ENCODE results near the gene CLN3. TPM values are rescaled to one million over a fixed set of nuclear protein-coding genes. Genes with fewer than 3 reads are reported as not detected.
"Not testable (repeated sequence)": the region's sequence is repeated elsewhere in the genome, so short reads cannot be mapped to it uniquely, and the experiment has no call there.

The CLN3 gene
- polyA plus RNA-seq (ENCODE audit: insufficient read length) = 17.4 TPM

DNA sequence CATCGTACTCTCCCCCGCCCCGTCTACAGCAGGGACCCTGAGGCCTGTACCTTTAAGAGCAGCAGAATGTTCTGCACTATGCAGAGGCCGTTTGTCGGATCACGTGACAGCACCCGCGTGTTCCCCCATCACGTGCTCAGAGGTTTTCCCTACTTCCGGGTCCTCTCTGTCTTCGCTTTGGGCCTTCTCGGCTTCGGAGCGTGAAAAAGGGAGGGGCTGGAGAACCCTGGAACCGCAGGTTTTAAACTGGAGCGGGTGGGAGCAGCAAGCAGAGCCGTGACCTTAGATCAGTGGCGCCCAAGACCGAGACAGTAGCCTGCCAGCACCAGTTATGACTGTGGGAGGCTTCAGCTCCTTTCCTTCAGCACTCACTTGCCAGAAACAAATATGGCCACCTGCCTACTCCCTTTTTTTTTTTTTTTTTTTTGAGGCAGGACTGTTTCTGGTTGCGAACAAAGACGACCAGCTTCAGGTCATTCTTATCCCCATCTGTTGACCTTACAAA, at the start of gene CLN3:
Gene CLN3, minus strand, starts transcription at position 105 of the 505 bp plus-strand sequence. CDS start 315 bp downstream, outside the sequence.
- peak; percentile 94 for DNase-seq

DNA sequence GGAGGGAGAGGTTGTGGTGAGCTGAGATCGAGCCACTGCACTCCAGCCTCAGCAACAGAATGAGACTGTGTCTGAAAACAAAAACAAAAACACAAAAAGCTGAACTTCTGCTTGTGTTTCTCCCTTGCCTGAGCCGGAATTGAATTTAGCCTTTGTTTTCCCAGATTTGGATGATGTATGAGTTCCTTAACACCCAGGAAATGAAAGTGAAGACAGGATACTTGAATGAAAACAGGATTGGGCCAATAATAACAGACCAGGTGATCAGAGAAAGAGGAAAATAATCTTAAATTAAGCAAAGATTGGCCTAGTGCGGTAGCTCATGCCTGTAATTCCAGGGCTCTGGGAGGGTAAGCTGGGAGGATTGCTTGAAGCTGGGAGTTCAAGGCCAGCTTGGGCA, 48.5 kb upstream of the CLN3 start:
- DNase-seq = no peak

DNA sequence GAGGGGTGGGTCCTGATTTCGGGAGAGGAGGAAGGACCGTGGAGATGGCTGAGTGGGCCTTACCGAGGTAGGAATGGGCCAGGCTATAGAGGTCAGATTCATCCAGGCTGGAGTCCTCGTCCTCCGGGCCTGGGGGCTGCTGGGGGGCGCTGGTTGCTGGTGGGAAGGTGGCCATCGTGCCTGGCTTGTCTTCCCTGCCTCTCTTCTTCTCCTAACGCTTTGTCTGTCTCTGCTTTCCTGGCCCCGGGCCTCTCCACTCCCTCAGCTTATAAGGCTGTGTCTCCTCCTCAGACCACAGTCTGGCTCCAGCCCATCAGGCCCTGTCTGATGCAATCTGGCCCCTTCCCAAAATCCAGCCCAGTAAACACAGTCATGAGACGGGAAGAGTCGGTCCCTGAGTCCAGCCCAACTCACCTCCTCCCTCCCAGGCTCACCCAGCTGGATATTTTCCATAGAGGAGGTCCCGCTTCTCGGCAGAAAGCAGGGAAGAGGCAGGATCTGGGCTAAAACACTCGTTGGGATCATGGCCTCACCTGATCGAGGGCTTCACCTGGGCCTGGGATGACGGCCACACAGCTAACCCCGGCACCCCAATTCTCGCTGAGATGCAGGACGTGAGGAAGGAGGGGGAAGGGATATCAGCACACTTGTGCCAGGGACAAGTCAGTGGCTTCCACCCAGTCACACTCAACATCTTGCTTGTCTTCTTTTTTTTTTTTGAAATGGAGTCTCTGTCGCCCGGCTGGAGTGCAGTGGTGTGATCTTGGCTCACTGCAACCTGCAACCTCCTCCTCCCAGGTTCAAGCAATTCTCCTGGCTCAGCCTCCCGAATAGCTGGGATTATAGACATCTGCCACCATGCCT, 47.1 kb upstream of the CLN3 start, which contains the start of gene NUPR1:
Gene NUPR1, minus strand, starts transcription at position 242 of the 864 bp plus-strand sequence. Its CDS starts 67 bp downstream, at position 175.
- DNase-seq = peak; percentile 97

DNA sequence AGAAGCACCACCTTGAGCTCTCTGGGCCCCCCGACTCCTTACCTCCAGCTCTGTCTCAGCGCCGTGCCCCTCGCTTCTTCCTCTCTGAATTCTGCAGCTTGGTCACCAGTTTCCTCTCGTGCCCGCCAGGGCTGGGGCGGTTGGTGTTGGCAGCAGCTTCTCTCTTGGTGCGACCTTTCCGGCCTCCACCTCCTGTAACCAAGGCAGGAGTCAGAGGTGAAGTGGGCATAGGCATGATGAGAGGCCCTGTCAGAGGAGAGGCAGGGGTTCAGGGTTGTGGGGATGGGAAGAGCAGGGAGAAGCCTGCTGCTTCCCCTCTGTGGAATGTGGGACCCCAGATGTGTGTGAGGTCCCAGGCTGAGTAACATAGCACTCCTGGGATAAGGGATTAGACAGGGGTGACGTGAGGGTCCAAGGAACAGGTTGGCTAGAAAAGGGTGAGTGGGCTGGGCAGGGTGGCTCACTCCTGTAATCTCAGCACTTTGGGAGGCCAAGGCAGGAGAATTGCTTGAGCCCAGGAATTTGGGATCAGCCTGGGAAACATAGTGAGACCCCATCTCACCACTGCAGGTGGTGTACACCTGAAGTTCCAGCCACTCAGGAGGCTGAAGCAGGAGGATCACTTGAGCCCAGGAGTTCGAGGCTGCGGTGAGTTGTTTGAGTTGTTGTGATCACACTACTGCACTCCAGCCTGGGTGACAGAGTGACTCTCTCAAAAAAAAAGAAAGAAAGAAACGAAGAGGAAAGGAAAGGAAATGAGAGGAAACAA, 46.3 kb upstream of the CLN3 start:
- no peak for DNase-seq

DNA sequence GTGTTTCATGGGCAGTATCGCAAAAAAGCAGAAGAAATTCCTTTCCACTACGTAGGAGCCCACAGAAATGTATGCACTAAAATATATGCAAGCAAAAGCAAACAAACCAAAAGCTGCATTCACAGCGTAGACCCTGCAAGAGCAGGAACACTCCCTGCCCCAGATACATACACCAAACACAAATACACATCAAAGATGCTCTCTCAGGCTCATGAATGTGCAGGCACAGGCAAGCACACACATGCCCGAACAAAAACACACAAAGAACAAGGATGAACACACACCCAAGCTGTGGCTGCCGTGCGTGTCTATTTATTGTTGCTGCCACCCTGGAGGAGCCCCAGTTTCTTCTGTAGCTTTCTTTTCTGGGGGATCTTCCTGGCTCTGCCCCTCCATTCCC, 45.2 kb upstream of the CLN3 start:
- DNase-seq = no peak

DNA sequence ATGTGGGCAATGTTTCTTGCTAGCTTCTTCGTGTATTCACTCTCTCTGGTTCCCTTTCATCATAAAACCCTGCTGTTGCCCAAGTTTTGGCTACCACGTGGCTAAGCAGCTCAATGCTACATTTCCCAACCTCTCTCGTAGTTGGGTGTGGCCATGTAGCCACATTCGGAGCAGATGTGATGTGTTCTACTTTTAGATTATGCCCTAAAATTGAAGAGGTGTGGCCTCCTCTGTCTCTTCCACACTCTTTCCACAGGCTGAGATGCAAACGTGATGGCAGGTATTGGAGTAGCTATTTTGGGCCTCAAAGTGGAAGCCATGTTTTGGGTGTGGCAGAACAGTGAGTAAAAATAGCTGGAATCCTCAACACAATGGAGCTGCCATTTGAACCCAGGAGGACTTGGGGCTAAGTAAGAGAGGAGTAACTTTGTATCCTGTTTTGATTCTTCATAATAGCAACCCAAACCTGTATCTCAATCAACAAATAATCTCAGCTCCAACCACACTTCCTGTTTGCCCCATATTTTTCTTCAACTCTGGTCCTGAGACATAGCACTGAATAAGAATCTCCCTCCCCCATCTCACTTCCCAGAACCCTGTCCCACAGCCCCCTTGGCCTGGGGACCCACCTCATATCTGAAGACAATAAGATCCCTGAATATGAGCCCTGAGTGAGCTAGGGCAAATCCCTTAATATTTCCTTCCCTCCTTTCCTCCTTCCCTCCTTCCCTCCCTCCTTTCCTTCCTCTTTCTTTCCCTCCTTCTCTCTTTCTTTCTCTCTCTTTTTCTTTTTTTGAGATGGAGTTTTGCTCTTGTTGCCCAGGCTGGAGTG, 42.9 kb upstream of the CLN3 start:
- no peak for DNase-seq

DNA sequence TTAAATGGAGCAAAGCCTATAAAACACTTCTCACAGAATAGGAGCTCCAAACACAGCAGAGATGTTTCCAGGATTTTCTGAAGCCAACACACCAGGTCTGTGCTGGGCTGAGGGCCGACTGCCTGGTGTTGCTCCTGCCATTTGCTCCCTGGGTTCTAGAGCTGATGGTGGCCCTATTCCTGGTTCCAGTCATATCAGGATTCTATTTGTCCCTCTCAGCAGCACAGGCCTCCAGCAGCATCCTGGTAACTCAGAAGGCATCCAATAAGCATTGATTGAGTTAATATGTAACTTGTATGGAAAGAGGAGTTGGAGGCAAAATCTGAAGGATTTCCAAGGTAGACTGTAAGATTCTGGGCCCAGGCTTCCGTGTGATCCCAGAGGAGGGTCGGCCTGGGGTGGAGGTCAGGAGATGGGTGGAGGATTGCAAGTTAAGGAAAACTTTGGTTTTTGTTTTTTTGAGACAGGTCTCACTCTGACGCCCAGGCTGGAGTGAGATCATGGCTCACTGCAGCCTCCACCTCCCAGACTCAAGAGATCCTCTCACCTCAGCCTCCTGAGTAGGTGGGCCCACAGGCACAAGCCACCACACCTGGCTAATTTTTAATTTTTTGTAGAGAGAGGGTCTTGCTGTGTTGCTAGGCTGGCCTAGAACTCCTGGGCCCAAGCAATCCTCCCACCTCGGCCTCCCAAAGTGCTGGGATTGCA, 41.2 kb upstream of the CLN3 start:
- no peak for DNase-seq

DNA sequence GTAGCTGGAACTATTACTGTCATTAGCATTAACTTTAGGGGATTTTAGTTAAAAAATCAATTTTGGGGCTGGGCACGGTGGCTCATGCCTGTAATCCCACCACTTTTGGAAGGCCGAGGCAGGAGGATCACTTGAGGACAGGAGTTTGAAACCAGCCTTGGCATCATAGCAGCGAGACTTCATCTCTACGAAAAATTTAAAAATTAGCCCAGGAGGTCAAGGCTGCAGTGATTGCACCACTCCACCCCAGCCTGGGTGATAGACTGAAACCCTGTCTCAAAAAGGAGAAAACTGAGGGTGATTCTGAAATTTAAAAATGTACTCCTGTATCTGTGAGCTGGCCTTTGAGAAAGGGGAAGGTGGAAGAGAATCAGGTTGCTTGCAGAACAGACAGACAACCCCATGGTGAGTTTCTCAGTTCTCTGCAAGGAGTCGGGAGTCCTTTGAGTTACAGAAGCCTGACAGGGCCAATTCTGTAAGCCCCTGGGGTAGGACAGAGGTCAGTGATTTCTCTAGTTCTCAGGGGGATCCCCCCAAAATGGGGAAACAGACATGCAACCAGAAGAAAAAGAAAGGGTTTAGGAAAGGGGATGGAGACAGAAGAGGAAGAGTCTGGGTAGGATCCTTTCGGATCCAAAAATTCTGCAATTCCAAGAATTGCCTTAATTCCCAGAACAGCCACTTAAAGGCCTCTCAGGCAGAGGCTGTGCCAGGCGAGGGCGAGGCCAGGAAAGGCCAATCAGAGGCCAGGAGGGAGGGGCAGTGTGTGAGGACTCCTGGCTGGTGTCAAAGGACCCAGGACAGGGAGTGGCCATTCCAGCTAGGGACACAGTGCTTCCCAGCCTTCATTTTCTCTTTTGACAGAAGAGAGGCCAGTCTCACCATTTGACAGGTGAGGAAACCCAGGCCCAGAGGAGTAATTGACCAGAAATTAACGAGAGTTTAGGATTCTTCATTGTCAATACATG, 40.2 kb upstream of the CLN3 start:
- peak; percentile 50 for DNase-seq

DNA sequence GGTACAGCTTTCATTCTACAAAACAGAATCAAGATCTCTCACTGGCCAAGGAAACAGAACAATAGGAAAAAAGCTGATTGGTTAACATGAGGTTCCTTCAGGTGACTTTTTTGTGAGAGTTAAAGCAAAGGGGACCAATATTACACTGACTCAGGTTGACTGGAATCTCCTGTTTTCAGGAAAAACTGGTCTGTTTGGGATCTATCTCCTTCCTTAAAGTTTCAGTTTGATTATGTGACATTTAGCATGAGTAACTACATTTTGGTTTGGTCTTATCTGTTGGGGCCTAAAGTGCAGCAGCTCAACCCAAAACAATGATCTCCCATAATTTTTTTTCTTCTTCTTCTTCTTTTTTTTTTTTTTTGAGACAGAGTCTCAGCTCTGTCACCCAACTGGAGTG, 37.2 kb upstream of the CLN3 start:
- DNase-seq = no peak

DNA sequence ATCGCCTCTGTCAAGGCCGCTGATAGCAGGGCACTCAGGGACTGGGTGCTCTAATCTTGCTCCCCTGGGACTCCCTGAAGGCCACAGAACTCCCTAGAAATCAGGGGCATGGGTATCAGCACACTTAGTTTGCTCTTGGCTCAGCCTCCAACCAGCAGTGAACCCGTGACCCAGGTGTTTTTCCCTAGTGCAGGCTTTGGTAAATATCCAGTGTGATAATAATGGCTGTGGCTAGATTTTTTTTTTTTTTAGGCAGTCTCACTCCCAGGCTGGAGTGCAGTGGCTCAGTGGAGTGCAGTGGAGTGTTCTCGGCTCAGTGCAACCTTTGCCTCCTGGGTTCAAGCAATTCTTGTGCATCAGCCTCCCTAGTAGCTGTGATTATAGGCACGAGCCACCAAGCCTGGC, 36.6 kb upstream of the CLN3 start:
- no peak for DNase-seq

DNA sequence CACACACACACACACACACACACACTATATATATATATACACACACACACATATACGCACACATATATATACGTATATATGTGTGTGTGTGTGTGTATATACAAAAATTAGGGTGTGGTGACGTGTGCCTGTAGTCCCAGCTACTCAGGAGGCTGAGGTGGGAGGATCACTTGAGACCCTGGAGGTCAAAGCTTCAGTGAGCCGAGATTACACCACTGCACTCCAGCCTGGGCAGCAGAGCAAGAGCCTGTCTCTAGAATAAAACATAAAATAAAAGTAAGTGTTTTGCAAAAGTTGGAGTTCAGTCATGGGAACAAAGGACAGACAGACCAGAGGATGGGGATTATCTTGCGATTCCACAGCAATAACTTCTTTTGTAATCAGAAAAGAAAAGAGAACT, 36.1 kb upstream of the CLN3 start:
- DNase-seq = no peak

DNA sequence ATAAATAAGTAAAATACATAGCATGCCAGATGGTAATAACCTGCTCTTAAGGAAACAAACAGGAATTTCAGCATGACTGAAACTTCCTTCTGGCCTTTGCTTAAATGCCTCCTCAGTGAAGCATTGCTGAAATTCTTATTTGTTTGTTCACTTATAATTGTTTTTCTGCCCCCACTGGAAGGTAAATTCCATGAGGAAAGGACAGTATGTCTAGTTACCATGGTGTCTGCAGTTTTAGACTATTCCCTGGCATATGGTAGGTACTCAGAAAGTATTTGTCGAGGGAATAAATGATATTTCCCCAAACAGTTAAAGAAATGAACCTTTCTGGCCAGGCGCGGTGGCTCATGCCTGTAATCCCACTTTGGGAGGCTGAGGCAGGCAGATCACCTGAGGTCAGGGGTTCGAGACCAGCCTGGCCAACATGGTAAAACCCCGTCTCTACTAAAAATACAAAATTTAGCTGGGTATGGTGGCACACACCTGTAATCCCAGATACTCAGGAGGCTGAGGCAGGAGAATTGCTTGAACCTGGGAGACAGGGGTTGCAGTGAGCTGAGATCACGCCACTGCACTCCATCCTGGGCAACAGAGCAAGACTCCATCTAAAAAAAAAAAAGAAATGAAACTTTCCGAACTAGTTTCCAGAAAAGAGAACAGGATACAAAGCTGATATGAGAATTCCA, 35.4 kb upstream of the CLN3 start:
- DNase-seq = not testable (repeated sequence)

DNA sequence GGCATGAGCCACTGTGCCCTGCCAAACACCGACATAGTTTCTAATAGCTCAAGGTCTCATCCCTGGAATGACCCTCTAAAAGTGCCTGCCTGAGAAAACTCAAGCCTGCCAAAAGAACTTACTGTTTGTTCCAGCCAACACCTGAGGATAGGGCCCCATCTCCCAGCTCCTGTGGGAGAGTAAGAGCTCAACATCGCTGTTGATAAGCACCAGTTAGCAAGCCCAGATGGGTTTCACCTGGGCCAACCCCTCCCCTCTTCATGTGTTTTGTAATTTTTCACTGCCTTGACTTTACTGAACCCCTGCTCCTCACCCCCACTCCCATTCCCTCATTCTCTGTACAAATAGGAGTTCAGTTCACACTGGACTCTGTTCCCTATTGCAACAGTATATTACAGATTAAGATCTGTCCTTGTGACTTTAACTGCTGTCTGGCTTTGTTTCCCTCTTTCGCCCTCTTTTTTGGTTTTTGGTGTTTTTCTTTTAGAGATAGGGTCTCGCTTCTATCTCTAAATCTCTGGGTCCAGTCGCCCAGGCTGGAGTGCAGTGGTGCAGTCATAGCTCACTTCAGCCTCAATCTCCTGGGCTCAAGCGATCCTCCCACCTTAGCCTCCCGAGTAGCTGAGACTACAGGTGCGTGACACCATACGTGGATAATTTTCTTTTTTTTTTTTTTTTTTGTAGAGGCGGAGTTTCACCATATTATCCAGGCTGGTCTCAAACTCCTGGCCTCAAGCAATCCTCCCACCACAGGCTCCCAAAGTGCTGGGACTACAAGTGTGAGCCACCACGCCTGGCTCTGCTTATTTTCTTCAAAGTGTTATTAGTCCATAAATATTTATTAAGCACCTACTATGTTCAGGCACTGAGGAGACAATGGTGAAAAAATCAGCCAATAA, 34.6 kb upstream of the CLN3 start:
- no peak for DNase-seq

DNA sequence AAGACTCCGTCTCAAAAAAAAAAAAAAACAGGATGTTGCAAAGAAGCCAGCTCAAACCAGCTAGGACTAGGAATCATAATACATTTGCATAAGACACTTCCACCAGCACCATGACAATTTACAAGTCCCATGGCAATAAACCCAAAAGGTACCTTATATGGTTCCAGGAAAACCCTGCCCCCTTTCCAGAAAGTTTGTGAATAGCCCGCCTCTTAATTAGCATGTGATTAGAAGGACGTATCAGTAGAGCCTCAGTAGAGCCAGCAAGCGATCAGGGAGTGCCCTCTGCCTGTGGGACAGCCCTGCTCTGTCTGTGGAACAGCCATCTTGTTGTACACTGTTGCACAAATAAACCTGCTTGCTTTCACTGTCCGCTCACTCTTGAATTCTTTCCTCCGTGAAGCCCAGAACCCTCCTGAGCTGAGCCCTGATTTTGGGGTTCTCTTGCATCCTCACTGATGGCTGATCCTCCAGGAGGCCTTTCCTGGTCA, 32.9 kb upstream of the CLN3 start:
- no peak for DNase-seq

DNA sequence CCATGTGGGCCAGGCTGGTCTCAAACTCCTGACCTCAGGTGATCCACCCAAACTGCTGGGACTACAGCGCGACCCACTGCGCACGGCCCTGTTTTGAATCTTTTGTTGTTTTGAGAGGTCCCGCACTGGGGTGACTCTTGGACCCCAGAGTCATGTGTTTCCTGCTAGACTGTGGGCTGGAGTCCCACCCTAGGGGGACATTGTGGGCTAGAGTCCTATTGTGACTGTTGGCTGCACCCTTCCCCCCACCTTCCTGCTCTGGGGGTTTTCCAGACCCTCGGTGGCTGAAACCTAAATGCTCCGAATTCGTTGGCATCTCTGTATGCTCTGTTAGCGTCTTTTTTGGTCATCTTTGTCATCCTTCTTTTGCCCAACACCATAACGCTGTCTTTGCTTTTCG, 30.9 kb upstream of the CLN3 start:
- DNase-seq = no peak

DNA sequence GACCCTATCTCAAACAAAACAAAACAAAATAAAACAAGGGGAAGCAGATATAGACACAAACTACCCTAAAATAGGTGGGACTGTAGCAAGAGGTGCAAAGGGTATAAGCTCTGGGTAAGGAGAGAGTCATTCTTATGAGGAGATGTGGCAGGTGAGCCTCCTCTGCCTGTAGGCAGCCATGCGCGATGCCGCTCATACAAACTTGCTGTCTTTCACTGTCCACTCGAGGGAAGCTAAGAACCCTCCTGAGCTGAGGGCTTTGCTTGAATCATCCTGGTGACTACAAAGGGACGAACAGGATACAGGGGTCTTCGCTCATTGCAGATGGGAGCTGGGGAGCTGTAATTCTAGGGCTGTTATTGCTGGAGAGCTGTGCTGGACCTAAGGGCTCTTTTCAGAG, 29.6 kb upstream of the CLN3 start:
- DNase-seq = no peak

DNA sequence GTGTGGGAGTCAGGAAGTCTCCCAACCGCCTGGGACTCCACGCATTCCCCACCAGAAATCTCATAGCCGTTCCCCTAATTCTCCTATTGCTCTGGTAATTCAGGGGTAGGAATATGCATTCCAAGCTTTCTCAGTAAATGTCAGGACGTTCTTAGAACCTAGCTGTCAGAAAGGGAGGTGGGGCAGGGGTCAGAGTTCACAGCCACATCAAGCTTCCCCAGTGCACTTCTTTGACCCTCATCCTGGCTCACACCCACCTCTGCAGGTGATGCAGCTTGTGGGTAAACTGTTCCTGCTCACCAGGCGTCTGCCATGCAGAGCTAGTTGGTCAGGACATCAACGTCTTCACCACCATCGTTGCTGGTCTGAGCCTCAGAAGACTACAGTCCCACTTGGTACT, 28.8 kb upstream of the CLN3 start:
- DNase-seq = no peak

DNA sequence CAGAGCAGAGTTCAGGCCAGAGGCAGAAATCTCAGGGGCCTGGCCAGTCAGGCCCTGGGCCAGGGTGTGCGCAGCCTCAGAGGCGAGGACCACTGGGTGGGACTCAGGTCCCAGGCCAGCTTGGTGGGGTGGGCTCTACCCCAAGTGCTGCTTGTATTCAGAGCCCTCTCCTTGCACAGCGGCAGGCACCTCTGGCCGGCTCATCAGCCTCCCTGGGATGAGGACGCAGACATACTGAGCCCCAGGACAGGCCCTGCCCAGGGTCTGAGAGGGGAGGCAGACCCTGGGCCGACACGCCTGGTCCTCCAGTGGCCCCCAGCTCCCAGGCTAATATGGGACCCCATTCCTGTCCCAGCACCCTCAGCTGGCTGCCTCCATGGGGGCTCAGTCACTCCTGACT, 22.4 kb upstream of the CLN3 start:
- no peak for DNase-seq
